A673 (cell line): ENCODE results near the gene CRNKL1.

ENCODE experiments used
- EZH2 ChIP-seq: fragments of 200-600 bp; sonication (generic); IDR thresholded peaks from 2 replicates; pipeline ENCODE4 v1.6.1; 2017; ENCODE audit warnings: borderline replicate concordance, low read depth, mild to moderate bottlenecking, mixed read lengths, antibody characterized with exemption, low read length; ENCODE audit not compliant: poor library complexity, severe bottlenecking
- TF ChIP-seq, protein P1 (sequence below): fragments of 300-800, 200-600 bp; sonication (generic); conservative IDR thresholded peaks from 2 replicates; pipeline ENCODE4 v1.5.1; 2017; ENCODE audit warnings: low read depth, mild to moderate bottlenecking, antibody characterized with exemption, low read length, moderate library complexity, mixed read lengths

DNA sequence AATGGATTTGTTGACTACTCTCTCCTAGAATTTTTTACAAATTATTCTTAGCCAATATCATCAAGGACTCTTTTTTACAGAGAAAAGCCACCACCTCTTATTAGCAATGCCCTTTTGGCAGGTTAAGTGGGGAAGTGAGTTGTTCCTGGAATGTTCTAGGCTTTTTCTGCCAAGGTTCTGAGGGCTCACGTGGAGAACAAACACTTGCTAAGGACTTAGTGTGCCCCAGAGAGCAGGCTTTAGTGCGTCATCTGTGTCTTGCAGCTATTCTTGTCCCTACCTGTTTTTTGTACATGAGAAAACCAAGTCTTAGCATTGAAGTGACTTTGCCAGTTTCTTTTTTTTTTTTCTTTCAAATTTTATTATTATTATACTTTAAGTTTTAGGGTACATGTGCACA lies 33.5 kb upstream of the CRNKL1 start:
- TF ChIP-seq, protein P1, sequence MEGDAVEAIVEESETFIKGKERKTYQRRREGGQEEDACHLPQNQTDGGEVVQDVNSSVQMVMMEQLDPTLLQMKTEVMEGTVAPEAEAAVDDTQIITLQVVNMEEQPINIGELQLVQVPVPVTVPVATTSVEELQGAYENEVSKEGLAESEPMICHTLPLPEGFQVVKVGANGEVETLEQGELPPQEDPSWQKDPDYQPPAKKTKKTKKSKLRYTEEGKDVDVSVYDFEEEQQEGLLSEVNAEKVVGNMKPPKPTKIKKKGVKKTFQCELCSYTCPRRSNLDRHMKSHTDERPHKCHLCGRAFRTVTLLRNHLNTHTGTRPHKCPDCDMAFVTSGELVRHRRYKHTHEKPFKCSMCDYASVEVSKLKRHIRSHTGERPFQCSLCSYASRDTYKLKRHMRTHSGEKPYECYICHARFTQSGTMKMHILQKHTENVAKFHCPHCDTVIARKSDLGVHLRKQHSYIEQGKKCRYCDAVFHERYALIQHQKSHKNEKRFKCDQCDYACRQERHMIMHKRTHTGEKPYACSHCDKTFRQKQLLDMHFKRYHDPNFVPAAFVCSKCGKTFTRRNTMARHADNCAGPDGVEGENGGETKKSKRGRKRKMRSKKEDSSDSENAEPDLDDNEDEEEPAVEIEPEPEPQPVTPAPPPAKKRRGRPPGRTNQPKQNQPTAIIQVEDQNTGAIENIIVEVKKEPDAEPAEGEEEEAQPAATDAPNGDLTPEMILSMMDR, result no peak
- TF ChIP-seq EZH2, result no peak
